Retinal pigment epithelial cell (primary cell): Measurements from ENCODE around the gene TOMM6.
"Not testable (repeated sequence)": the region's sequence is repeated elsewhere in the genome, so short reads cannot be mapped to it uniquely, and the experiment has no call there.

Experiments used
- DNase-seq: peaks from one replicate; pipeline ENCODE4 v3.0.0-alpha.2; 2010; ENCODE audit warnings: low read depth
- H3K4me3 ChIP-seq: 2 replicates; pipeline ENCODE4 v1.5.1; 2011; ENCODE audit warnings: mild to moderate bottlenecking, low read length, control low read depth, moderate library complexity
- CTCF ChIP-seq: conservative IDR thresholded peaks from 2 replicates; pipeline ENCODE4 v1.5.1; 2011; ENCODE audit warnings: low read depth, low read length, control low read depth, inconsistent platforms

Gene TOMM6

DNA sequence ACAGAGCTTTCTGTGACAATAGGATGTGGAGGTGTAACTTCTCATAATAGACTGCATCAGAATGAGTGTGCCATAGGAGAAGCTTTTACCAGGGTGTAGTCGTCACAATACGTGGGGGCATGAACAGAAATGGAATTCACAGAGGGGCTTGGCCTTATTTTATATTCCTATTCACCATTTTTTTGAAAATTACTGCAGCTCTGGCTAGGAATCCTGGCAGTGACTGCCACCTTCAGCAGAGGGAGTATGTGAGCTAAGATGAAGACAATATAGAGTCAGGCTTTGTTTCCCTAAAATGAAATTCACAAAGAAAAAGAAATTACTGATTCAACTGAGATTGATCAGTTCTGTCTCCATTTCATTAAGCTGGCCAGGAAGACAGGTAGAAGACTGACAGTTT is 13.9 kb downstream of the TOMM6 start:
- TF ChIP-seq CTCF, result peak; percentile 75
- no peak for DNase-seq
- H3K4me3 ChIP-seq, result no peak overlapping the region

GRCh38 chr6:41805830-41806774 is 18.6 kb downstream of the TOMM6 start:
- H3K4me3 ChIP-seq, result no peak overlapping the region
- DNase-seq, result no peak
- TF ChIP-seq CTCF, result no peak

DNA sequence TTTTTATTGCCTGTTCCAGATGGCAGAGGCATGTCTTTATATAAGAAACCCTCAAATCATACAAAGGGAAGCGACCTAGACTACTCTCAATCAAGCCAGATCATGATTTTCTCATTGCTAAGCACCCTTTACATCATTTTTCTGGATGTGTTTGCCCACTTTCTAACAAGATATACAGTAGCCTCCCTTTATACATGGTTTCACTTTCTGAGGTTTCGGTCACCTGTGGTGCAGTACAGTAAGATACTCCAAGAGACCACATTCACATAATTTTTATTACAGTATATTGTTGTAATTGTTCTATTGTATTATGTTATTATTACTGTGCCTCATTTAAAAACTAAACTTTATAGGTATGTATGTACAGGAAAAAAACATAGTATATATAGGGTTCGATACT is 23.6 kb downstream of the TOMM6 start:
- no peak for DNase-seq
- no peak overlapping the region for H3K4me3 ChIP-seq
- no peak for TF ChIP-seq CTCF

DNA sequence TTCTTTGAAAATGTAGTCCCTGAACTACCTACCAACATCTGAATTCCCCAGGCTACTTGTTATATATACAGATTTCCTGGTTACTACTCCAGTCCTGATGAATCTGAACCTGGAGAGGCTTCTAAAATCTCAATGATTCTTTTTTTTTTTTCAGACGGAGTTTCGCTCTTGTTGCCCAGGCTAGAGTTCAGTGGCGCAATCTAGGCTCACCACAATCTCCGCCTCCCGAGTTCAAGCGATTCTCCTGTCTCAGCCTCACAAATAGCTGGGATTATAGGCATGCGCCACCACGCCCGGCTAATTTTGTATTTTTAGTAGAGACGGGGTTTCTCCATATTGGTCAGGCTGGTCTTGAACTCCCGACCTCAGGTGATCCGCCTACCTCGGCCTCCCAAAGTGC is 24.5 kb downstream of the TOMM6 start:
- not testable (repeated sequence) for H3K4me3 ChIP-seq, DNase-seq

GRCh38 chr6:41813469-41813868 is 26.0 kb downstream of the TOMM6 start:
- TF ChIP-seq CTCF, result no peak
- DNase-seq, result no peak
- H3K4me3 ChIP-seq, result no peak overlapping the region

DNA sequence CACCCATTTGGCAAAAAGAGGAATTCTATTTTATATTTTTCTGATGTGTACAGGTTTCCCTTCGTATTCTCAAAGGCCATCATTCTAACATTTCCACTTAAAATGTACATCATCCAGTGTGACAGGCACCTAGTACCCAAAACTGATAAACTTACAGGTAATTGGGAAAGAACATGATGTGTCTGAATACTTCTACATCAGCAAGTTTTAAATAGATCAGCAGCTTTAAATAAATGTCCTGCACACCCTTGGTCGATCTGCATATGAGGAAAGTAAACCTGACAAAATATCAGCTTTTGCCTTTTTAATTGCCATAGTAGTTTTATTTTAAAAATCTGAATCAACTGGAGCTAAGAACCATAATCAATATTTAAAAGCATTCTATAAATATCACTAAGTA is 26.5 kb downstream of the TOMM6 start:
- no peak overlapping the region for H3K4me3 ChIP-seq
- TF ChIP-seq CTCF, result no peak
- DNase-seq, result no peak

GRCh38 chr6:41814629-41815028 is 27.1 kb downstream of the TOMM6 start:
- no peak for TF ChIP-seq CTCF
- no peak overlapping the region for H3K4me3 ChIP-seq
- no peak for DNase-seq
